ENCODE data around the gene SMIM41. TPM values are rescaled to one million over a fixed set of nuclear protein-coding genes. Genes with fewer than 3 reads are reported as not detected.

The SMIM41 gene
- total RNA-seq, 4 donors from 2014 or later = 1.4 to 6.6 TPM; not detected in 2

- peaks cover 5 to 25% (median 19%) of the 10 kb centered on the region in 4 donors for H3K4me1 ChIP-seq
- no peaks in the 10 kb centered on the region for H3K27me3 ChIP-seq
- TF ChIP-seq POLR2A (IDR thresholded peaks at IDR 0.05) = no peak
- TF ChIP-seq, protein P1, sequence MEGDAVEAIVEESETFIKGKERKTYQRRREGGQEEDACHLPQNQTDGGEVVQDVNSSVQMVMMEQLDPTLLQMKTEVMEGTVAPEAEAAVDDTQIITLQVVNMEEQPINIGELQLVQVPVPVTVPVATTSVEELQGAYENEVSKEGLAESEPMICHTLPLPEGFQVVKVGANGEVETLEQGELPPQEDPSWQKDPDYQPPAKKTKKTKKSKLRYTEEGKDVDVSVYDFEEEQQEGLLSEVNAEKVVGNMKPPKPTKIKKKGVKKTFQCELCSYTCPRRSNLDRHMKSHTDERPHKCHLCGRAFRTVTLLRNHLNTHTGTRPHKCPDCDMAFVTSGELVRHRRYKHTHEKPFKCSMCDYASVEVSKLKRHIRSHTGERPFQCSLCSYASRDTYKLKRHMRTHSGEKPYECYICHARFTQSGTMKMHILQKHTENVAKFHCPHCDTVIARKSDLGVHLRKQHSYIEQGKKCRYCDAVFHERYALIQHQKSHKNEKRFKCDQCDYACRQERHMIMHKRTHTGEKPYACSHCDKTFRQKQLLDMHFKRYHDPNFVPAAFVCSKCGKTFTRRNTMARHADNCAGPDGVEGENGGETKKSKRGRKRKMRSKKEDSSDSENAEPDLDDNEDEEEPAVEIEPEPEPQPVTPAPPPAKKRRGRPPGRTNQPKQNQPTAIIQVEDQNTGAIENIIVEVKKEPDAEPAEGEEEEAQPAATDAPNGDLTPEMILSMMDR (IDR thresholded peaks at IDR 0.05) = no peak
- no peak overlapping the region for H3K4me3 ChIP-seq
- H3K27ac ChIP-seq = no peak overlapping the region
- H3K9me3 ChIP-seq = no peaks in the 10 kb centered on the region
- H3K36me3 ChIP-seq = no peaks in the 10 kb centered on the region
- DNase-seq = no peak
Observed at GRCh38 chr12:52046859-52047258, 32.6 kb upstream of the SMIM41 start.

DNA sequence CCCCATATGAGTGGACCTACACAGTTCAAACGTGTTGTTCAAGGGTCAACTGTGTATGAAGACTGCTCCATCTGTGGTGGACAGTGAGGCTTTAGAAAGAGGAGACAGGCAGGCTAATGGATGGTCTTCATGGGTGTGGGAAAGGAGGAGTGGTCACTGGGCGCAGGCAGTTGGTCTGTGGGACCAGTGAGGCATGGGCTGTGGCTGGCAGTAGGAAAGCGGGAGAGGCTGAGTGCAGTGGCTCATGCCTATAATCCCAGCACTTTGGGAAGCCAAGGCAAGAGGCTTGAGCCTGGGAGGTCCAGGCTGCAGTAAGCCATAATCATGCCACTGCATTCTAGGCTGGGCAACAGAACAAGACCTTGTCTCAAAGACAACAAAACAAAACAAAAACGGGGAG, 30.2 kb upstream of the SMIM41 start:
- no peak overlapping the region for H3K27ac ChIP-seq
- H3K4me1 ChIP-seq = peaks cover 0 to 45% (median 18%) of the 10 kb centered on the region in 4 donors
- TF ChIP-seq POLR2A (IDR thresholded peaks at IDR 0.05) = no peak
- TF ChIP-seq, protein P1 (IDR thresholded peaks at IDR 0.05) = no peak
- H3K4me3 ChIP-seq = no peak overlapping the region
- no peaks in the 10 kb centered on the region for H3K9me3 ChIP-seq
- no peaks in the 10 kb centered on the region for H3K27me3 ChIP-seq
- DNase-seq = no peak
- peaks cover 0 to 3% (median 0%) of the 10 kb centered on the region in 3 donors for H3K36me3 ChIP-seq

DNA sequence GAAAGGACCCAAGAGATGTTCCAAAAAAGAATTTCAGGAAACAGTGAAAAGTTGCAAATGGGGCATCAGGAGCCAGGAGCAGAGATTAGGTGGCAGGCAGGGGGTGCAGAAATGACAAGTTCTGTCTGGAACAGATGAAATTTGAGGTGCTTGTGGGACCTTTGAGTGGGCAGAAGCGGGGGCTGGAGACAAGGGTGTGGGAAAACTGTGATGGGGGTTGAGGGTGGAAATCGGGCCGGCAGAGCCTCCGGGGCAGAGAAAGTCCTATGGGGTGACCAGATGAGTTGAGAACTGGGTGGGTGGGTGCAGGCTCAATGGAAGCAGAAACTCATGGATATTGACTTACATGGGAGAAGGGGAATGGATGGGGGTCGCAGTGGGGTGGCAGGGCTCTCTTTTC, 29.8 kb upstream of the SMIM41 start:
- Histone ChIP-seq H3K9me3 (no peaks in the 10 kb centered on the region), H3K4me3 (no peak overlapping the region)
- TF ChIP-seq POLR2A (IDR thresholded peaks at IDR 0.05) = no peak
- TF ChIP-seq, protein P1 (IDR thresholded peaks at IDR 0.05) = no peak

GRCh38 chr12:52050116-52050757, 29.3 kb upstream of the SMIM41 start:
- Histone ChIP-seq H3K27me3 (no peaks in the 10 kb centered on the region), H3K9me3 (no peaks in the 10 kb centered on the region), H3K4me3 (peak overlapping the region; percentile 59 to 68 (median 61)), H3K27ac (peak overlapping the region; percentile 93 to 96 (median 96)), H3K4me1 (peaks cover 0 to 46% (median 18%) of the 10 kb centered on the region in 4 donors), H3K36me3 (peaks cover 0 to 11% (median 0%) of the 10 kb centered on the region in 3 donors)
- TF ChIP-seq, protein P1 (IDR thresholded peaks at IDR 0.05) = no peak
- no peak for TF ChIP-seq POLR2A (IDR thresholded peaks at IDR 0.05)
- DNase-seq = no peak

More for the DNA sequence above, 29.8 kb upstream of the SMIM41 start:
- DNase-seq = no peak
- Histone ChIP-seq H3K4me1 (peaks cover 0 to 46% (median 18%) of the 10 kb centered on the region in 4 donors), H3K27ac (peak overlapping the region in 1 of 4 donors; percentile 95), H3K36me3 (peaks cover 0 to 7% (median 0%) of the 10 kb centered on the region in 3 donors), H3K27me3 (no peaks in the 10 kb centered on the region)

DNA sequence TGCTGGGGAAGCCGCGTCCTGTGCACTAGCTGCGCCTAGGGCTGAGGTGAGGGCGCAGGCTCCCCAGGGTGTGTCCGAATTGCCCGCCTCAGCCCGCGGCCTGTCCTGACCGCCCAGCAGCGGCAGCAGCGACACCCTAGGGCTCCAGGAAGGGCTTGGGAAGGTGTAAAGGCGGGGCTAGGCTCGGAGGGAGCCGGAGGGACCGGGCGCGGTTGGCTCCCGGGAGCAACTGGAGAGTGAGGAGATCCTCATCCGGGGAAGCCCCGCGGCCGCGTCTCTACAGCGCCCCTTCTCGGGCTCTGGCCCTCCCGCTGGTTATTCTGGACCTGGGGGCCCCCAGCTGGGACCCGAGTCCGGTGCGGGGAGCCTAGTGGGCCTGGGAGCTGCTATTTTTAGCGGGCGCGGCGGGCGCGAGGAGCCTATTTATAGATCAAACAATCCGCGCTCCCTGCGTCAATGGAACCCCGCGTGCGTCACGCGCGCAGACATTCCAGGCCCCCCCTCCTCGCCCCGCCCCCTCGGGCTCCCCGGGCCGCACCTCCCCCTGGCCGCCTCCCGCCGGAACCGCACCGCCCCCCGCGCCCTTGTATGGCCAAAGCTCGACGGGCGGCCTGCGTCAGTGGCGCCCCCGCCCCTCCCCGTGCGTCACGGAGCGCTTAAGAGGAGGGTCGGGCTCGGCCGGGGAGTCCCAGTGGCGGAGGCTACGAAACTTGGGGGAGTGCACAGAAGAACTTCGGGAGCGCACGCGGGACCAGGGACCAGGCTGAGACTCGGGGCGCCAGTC, 28.6 kb upstream of the SMIM41 start, which contains the start of gene NR4A1:
Gene NR4A1, plus strand, starts transcription at position 685 of the 784 bp plus-strand sequence. CDS start 2,887 bp downstream, outside the sequence.
- peak; percentile 79 to 95 for TF ChIP-seq POLR2A (IDR thresholded peaks at IDR 0.05)
- TF ChIP-seq, protein P1 (IDR thresholded peaks at IDR 0.05) = peak in 3 of 6 experiments; percentile 1 to 31 (median 6)
- H3K4me1 ChIP-seq = peaks cover 0 to 41% (median 14%) of the 10 kb centered on the region in 4 donors
- H3K9me3 ChIP-seq = no peaks in the 10 kb centered on the region
- peak; percentile 99 to 100 (median 100) for DNase-seq
- H3K27me3 ChIP-seq = no peaks in the 10 kb centered on the region
- H3K27ac ChIP-seq = peak within 1 kb of the TSS; percentile 93 to 96 (median 96)
- H3K4me3 ChIP-seq = peak within 1 kb of the TSS; percentile 59 to 68 (median 61)
- peaks cover 0 to 19% (median 0%) of the 10 kb centered on the region in 3 donors for H3K36me3 ChIP-seq
